ENCODE measurements around the gene COBL.

- TF ChIP-seq CTCF (conservative IDR thresholded peaks at IDR 0.05; ENCODE audit: low read length): no peak
- TF ChIP-seq EZH2phosphoT487 (IDR thresholded peaks at IDR 0.05; ENCODE audit: borderline replicate concordance): no peak
Observed at GRCh38 chr7:51138123-51139085, 178.2 kb downstream of the COBL start.

Data from Loucy (cell line).